ENCODE results near the gene BBOX1. TPM values are rescaled to one million over a fixed set of nuclear protein-coding genes. Genes with fewer than 3 reads are reported as not detected.

BBOX1 gene
- total RNA-seq, 2 donors from 2014 or later = not detected

DNA sequence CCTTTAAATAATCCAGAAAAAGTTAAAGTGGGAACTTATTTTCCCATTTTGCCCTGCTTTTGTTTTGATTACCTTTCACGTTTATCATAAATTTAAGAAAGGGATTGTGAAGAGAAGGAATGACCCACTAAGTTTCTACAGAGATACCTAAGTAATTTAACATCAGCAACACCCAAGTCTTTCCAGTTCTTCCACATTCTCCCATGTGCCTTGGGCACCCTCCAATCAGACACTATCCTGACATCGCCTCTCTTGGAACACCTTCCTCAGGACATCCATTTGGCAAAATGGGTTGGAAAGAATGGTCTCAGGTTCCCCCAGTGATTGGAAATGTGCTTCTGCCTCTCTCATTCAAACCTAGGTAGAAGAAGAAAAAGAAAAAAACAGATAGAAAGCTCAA is 6.3 kb downstream of the BBOX1 start:
- H3K9ac ChIP-seq (ENCODE audit: low read depth in 2 of 2, low read length in 2 of 2) = no peak overlapping the region
- H3K27ac ChIP-seq = no peak overlapping the region
- no peaks in the 10 kb centered on the region for H3K9me3 ChIP-seq
- no peaks in the 10 kb centered on the region for H3K27me3 ChIP-seq
- intact Hi-C loops (cut with DNase I) = no loop called here
- H3K4me1 ChIP-seq = no peaks in the 10 kb centered on the region
- no peak for DNase-seq
- no peaks in the 10 kb centered on the region for H3K36me3 ChIP-seq
- TF ChIP-seq, protein P1, sequence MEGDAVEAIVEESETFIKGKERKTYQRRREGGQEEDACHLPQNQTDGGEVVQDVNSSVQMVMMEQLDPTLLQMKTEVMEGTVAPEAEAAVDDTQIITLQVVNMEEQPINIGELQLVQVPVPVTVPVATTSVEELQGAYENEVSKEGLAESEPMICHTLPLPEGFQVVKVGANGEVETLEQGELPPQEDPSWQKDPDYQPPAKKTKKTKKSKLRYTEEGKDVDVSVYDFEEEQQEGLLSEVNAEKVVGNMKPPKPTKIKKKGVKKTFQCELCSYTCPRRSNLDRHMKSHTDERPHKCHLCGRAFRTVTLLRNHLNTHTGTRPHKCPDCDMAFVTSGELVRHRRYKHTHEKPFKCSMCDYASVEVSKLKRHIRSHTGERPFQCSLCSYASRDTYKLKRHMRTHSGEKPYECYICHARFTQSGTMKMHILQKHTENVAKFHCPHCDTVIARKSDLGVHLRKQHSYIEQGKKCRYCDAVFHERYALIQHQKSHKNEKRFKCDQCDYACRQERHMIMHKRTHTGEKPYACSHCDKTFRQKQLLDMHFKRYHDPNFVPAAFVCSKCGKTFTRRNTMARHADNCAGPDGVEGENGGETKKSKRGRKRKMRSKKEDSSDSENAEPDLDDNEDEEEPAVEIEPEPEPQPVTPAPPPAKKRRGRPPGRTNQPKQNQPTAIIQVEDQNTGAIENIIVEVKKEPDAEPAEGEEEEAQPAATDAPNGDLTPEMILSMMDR (IDR thresholded peaks at IDR 0.05) = no peak
- no peak overlapping the region for H3K4me3 ChIP-seq

DNA sequence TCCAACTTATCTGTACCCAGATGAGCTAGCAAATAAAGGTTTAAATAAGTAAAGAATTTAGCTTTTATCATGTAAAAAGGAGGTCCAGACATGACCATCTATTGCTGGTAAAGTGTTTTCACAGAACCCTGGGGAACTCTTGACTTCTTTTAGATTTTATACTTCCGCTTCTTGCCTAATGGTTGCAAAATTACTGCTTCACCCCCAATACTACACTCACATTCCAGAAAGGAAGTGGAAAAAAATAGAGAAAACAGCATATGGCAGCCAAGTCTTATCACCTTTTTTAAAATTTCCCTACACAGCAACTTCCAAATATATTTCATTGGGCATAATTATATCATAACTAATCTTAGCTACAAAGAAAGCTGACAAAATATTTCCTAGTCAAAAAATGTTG is 12.1 kb downstream of the BBOX1 start:
- Histone ChIP-seq H3K9me3 (no peaks in the 10 kb centered on the region), H3K36me3 (no peaks in the 10 kb centered on the region), H3K27ac (no peak overlapping the region), H3K27me3 (no peaks in the 10 kb centered on the region), H3K4me1 (no peaks in the 10 kb centered on the region), H3K9ac (ENCODE audit: low read depth in 2 of 2, low read length in 2 of 2) (no peak overlapping the region), H3K4me3 (no peak overlapping the region)
- TF ChIP-seq, protein P1 (IDR thresholded peaks at IDR 0.05) = no peak
- intact Hi-C loops (cut with DNase I) = no loop called here
- DNase-seq = no peak

DNA sequence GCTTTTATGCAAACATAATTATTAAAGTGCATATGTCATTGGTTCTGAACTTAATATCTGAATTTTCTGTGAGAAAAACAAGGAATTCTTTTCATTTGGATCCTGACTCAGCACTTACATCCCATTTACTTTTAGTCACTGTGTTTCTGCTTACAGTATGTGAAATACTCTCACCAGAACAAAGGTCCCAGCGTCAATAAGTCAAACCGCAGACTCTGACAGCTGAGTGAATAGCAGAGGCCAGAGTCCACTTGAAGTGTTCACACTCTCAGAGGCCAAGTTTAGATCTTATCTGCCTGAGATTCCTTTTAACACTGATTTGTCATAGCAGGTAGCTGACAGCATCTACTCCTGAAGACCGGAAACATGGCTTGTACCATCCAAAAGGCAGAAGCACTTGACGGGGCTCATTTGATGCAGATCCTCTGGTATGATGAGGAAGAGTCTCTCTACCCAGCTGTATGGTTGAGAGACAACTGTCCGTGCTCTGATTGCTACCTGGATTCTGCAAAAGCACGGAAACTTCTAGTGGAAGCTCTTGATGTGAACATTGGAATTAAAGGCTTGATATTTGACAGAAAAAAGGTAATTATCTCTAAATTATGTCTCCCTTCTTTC is 14.6 kb downstream of the BBOX1 start:
- no peak for DNase-seq
- intact Hi-C loops (cut with DNase I) = no loop called here
- no peaks in the 10 kb centered on the region for H3K4me1 ChIP-seq
- no peaks in the 10 kb centered on the region for H3K27me3 ChIP-seq
- no peak overlapping the region for H3K27ac ChIP-seq
- no peaks in the 10 kb centered on the region for H3K9me3 ChIP-seq
- no peaks in the 10 kb centered on the region for H3K36me3 ChIP-seq
- no peak overlapping the region for H3K9ac ChIP-seq (ENCODE audit: low read depth in 2 of 2, low read length in 2 of 2)
- no peak overlapping the region for H3K4me3 ChIP-seq
- TF ChIP-seq, protein P1 (IDR thresholded peaks at IDR 0.05) = no peak

DNA sequence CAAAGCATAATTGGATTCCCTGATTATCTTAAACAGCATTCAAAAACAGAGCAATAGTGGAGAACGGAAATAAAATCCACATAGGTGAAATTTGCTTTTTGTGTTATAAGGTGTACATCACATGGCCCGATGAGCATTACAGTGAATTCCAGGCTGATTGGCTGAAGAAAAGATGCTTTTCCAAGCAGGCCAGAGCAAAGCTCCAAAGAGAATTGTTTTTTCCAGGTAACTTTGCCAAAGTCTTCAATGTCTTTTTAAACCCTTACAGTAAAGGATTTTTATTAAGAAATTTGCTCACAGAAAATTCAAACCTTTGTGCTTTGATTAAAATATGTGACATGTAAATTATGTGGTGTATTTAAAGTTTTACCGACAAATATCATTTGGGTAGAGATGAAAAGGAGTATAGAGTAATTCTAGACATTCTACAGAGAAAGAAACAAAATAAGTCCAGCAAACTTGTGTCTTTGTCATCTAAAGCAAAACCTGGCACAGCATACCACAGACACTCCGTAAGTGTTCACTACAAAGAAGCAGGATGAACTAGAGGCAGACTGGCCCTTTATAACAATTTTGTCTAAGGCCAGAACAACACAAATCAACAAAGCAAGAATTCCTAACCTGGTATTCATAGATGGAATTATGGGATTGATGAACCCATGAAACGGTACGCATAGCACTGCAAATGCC is 16.6 kb downstream of the BBOX1 start:
- H3K4me1 ChIP-seq = no peaks in the 10 kb centered on the region
- TF ChIP-seq, protein P1 (IDR thresholded peaks at IDR 0.05) = no peak
- no peak overlapping the region for H3K4me3 ChIP-seq
- H3K9me3 ChIP-seq = no peaks in the 10 kb centered on the region
- DNase-seq = no peak
- intact Hi-C loops (cut with DNase I) = no loop called here
- no peaks in the 10 kb centered on the region for H3K27me3 ChIP-seq
- H3K36me3 ChIP-seq = no peaks in the 10 kb centered on the region
- H3K27ac ChIP-seq = no peak overlapping the region
- no peak overlapping the region for H3K9ac ChIP-seq (ENCODE audit: low read depth in 2 of 2, low read length in 2 of 2)

DNA sequence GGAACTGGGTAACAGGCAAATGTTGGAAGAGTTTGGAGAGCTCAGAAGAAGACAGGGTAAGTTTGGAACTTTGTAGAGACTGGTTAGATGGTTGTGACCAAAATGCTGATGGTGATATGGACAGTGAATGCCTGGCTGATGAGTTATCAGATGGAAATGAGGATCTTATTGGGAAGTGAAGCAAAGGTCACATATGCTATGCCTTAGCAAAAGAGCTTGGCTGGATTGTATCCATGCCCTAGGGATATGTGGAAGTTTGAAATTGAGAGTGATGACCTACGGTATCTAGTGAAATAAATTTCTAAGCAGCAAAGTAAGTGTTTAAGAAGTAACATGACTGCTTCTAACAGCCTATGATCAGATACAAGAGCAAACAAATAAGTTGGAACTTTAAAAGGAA is 17.8 kb downstream of the BBOX1 start:
- no peaks in the 10 kb centered on the region for H3K4me1 ChIP-seq
- H3K27ac ChIP-seq = no peak overlapping the region
- no peaks in the 10 kb centered on the region for H3K27me3 ChIP-seq
- H3K4me3 ChIP-seq = no peak overlapping the region
- H3K9me3 ChIP-seq = no peaks in the 10 kb centered on the region
- no peaks in the 10 kb centered on the region for H3K36me3 ChIP-seq
- H3K9ac ChIP-seq (ENCODE audit: low read depth in 2 of 2, low read length in 2 of 2) = no peak overlapping the region
- DNase-seq = no peak
- TF ChIP-seq, protein P1 (IDR thresholded peaks at IDR 0.05) = no peak
- intact Hi-C loops (cut with DNase I) = no loop called here

All from colonic mucosa (tissue), 4 donors.